Measurements from ENCODE around the gene PRR20C.

GRCh38 chr13:57123681-57124080, 30.2 kb upstream of the PRR20C start:
- no peak for TF ChIP-seq POLR2A (IDR thresholded peaks at IDR 0.05)
- TF ChIP-seq CTCF (IDR thresholded peaks at IDR 0.05) = no peak
- no peak for TF ChIP-seq POLR2AphosphoS5 (IDR thresholded peaks at IDR 0.05)
- no peak for TF ChIP-seq EP300 (IDR thresholded peaks at IDR 0.05)

Measured in upper lobe of left lung (tissue), 4 donors.